Panc1 (cell line): ENCODE results near the gene NFIC. TPM values are rescaled to one million over a fixed set of nuclear protein-coding genes. Genes with fewer than 3 reads are reported as not detected.

Source experiments
- ATAC-seq: fragments of 200-7000 bp; cut with Tn5 transposase; 2 replicates; pipeline ENCODE4 v1.9.1; 2020; ENCODE audit warnings: mild to moderate bottlenecking, moderate library complexity
- BruUV-seq: library from RNA; stranded (reverse); fragments of 400-500 nt; replicated peaks from 2 replicates; lab custom pipeline; 2021; lab: Mats Ljungman, UMichigan
- CTCF ChIA-PET: fragments of 300-600 bp; sonication (Branson Sonifier 250); formaldehyde crosslinking; loops from one replicate; lab custom pipeline; 2022; ENCODE audit warnings: antibody characterized with exemption; lab: Charles Lee
- POLR2A ChIA-PET: fragments of 300-600 bp; sonication (Branson Sonifier 250); formaldehyde crosslinking; loops from one replicate; lab custom pipeline; 2022; ENCODE audit warnings: antibody characterized with exemption; lab: Charles Lee
- DNase-seq: peaks from one replicate; pipeline ENCODE4 v3.0.0-alpha.2; 2010; ENCODE audit warnings: low read depth, low spot score
- H3K27ac ChIP-seq: 2 replicates; pipeline ENCODE4 v1.5.1; 2011; ENCODE audit warnings: mild to moderate bottlenecking, low read length, inconsistent platforms
- H3K27me3 ChIP-seq: fragments of 200-500 bp; sonication (Bioruptor generic); 2 replicates; pipeline ENCODE4 v1.6.0; 2014; ENCODE audit warnings: low read length, inconsistent platforms; ENCODE audit not compliant: control insufficient read depth, insufficient read depth
- H3K36me3 ChIP-seq: fragments of 200-500 bp; sonication (Bioruptor generic); 2 replicates; pipeline ENCODE4 v1.5.1; 2014; ENCODE audit warnings: inconsistent platforms, mild to moderate bottlenecking, low read length, moderate library complexity; ENCODE audit not compliant: control insufficient read depth, insufficient read depth
- H3K4me1 ChIP-seq: 2 replicates; pipeline ENCODE4 v1.5.1; 2011; ENCODE audit warnings: inconsistent platforms, mild to moderate bottlenecking, low read length, moderate library complexity; ENCODE audit not compliant: control insufficient read depth, insufficient read depth
- H3K4me3 ChIP-seq, 2 experiments: 2 replicates each; pipeline ENCODE4 v1.5.1; 2011 to 2012; ENCODE audit warnings: low read depth in 2 of 2, low read length in 2 of 2, mild to moderate bottlenecking in 2 of 2, inconsistent platforms in 1 of 2, moderate library complexity in 1 of 2
- H3K9me3 ChIP-seq: fragments of 200-500 bp; sonication (Bioruptor generic); 2 replicates; pipeline ENCODE4 v1.5.1; 2014; ENCODE audit warnings: low read depth, mild to moderate bottlenecking, inconsistent platforms, low read length, moderate library complexity; ENCODE audit not compliant: control insufficient read depth, insufficient read depth
- POLR2AphosphoS5 ChIP-seq: IDR thresholded peaks from 2 replicates; pipeline ENCODE4 v1.6.1; 2012; ENCODE audit warnings: mild to moderate bottlenecking, low read depth, low read length, moderate library complexity
- SIN3A ChIP-seq: IDR thresholded peaks from 2 replicates; pipeline ENCODE4 v1.6.1; 2012; ENCODE audit warnings: low read depth, mild to moderate bottlenecking, low read length, moderate library complexity, borderline replicate concordance; ENCODE audit not compliant: insufficient read depth
- TCF7L2 ChIP-seq: IDR thresholded peaks from 2 replicates; pipeline ENCODE4 v1.6.1; 2011; ENCODE audit warnings: mild to moderate bottlenecking, low read depth, low read length, inconsistent platforms
- in situ Hi-C: cut with HindIII; loops from 2 replicates; pipeline ENCODE4 v1.10.0; 2016; ENCODE audit warnings: low sequenced_read_pairs, low pct_unique_long_range_greater_than_20kb
- intact Hi-C: fragments of 100-400 bp; cut with micrococcal nuclease; formaldehyde crosslinking; loops from one replicate; pipeline ENCODE4 v1.10.0; 2022; ENCODE audit not compliant: unreplicated experiment
- total RNA-seq: library from RNA; stranded (reverse); gene quantifications from one replicate; pipeline ENCODE4 v1.2.1, GENCODE V29; 2021; ENCODE audit not compliant: unreplicated experiment
- TF ChIP-seq, protein P1 (sequence below): fragments of 450-650 bp; IDR thresholded peaks from 2 replicates; pipeline ENCODE4 v1.5.1; 2017; ENCODE audit warnings: mild to moderate bottlenecking
- TF ChIP-seq, protein P2 (sequence below), 2 experiments: IDR thresholded peaks; 2 replicates each; pipeline ENCODE4 v1.6.1; 2011 to 2012; ENCODE audit warnings: low read depth in 2 of 2, control low read depth in 1 of 2, low read length in 1 of 2, mild to moderate bottlenecking in 1 of 2, moderate library complexity in 1 of 2; ENCODE audit not compliant: insufficient read depth in 1 of 2

Gene NFIC
- total RNA-seq, 1 experiment from 2014 or later: 120 TPM

DNA sequence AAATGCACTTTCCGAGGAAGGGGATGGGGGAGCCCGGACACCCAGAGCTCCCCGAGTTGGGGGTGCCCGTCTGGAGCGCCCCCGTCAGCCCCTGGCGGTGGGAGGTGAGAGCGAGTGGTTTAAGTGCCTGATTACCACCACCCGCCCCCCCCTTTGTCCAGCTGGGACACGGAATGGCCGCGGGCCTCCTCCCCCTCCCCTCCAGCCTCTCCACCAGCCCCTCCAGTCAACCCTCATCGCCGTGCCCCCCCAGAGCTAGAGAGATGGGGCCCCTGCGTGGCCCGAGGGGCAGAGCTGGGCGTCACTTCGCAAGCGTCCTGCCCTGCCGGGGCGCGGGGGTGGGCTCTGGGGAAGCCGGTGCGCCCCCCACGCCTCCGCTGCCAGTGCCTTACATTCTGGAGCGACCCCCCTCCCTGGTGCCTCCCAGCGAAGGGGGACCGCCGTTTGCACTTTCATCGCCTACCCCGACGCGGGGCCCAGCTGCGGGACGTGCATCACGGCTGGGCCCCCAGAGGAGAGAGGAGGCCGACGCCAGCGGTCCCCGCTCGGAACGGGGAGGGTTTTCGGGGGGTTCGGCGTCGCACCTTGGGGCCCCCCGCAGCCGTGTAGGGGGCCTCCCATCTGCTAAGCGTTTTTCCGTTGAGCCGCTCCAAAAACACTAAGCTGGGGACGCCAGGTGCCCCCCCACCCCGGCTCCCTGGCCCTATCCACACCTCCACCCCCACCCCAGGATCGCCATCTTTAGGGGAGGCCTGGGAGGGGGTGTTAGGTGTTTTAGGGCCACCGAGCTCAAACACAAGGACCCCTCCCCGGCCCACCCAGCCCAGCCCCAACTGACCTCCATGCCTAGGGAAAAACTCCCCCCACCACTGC is 97.6 kb downstream of the NFIC start:
- intact Hi-C loops: no loop called here
- ATAC-seq (no peak), DNase-seq (no peak)
- Histone ChIP-seq H3K27ac (no peak overlapping the region), H3K36me3 (no peaks in the 10 kb centered on the region), H3K9me3 (no peaks in the 10 kb centered on the region), H3K27me3 (no peaks in the 10 kb centered on the region), H3K4me1 (peaks cover 3% of the 10 kb centered on the region; the same call in 1 of the 2 replicates), H3K4me3 (no peak overlapping the region)
- in situ Hi-C loops: no loop called here
- no peak for TF ChIP-seq TCF7L2
- TF ChIP-seq SIN3A: no peak
- TF ChIP-seq, protein P1, sequence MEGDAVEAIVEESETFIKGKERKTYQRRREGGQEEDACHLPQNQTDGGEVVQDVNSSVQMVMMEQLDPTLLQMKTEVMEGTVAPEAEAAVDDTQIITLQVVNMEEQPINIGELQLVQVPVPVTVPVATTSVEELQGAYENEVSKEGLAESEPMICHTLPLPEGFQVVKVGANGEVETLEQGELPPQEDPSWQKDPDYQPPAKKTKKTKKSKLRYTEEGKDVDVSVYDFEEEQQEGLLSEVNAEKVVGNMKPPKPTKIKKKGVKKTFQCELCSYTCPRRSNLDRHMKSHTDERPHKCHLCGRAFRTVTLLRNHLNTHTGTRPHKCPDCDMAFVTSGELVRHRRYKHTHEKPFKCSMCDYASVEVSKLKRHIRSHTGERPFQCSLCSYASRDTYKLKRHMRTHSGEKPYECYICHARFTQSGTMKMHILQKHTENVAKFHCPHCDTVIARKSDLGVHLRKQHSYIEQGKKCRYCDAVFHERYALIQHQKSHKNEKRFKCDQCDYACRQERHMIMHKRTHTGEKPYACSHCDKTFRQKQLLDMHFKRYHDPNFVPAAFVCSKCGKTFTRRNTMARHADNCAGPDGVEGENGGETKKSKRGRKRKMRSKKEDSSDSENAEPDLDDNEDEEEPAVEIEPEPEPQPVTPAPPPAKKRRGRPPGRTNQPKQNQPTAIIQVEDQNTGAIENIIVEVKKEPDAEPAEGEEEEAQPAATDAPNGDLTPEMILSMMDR: no peak
- TF ChIP-seq POLR2AphosphoS5: no peak
- TF ChIP-seq, protein P2, sequence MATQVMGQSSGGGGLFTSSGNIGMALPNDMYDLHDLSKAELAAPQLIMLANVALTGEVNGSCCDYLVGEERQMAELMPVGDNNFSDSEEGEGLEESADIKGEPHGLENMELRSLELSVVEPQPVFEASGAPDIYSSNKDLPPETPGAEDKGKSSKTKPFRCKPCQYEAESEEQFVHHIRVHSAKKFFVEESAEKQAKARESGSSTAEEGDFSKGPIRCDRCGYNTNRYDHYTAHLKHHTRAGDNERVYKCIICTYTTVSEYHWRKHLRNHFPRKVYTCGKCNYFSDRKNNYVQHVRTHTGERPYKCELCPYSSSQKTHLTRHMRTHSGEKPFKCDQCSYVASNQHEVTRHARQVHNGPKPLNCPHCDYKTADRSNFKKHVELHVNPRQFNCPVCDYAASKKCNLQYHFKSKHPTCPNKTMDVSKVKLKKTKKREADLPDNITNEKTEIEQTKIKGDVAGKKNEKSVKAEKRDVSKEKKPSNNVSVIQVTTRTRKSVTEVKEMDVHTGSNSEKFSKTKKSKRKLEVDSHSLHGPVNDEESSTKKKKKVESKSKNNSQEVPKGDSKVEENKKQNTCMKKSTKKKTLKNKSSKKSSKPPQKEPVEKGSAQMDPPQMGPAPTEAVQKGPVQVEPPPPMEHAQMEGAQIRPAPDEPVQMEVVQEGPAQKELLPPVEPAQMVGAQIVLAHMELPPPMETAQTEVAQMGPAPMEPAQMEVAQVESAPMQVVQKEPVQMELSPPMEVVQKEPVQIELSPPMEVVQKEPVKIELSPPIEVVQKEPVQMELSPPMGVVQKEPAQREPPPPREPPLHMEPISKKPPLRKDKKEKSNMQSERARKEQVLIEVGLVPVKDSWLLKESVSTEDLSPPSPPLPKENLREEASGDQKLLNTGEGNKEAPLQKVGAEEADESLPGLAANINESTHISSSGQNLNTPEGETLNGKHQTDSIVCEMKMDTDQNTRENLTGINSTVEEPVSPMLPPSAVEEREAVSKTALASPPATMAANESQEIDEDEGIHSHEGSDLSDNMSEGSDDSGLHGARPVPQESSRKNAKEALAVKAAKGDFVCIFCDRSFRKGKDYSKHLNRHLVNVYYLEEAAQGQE (IDR thresholded peaks at IDR 0.05; ENCODE audit: insufficient read depth in 1 of 2, low read depth in 2 of 2, low read length in 1 of 2): no peak
- ChIA-PET CTCF (interaction anchor here (0.6 kb wide), 1 partner anchor 900 kb away, joined by 5 read pairs; no protein-coding TSS in a partner anchor), POLR2A (no interaction called here)
- no TSS peak for BruUV-seq

DNA sequence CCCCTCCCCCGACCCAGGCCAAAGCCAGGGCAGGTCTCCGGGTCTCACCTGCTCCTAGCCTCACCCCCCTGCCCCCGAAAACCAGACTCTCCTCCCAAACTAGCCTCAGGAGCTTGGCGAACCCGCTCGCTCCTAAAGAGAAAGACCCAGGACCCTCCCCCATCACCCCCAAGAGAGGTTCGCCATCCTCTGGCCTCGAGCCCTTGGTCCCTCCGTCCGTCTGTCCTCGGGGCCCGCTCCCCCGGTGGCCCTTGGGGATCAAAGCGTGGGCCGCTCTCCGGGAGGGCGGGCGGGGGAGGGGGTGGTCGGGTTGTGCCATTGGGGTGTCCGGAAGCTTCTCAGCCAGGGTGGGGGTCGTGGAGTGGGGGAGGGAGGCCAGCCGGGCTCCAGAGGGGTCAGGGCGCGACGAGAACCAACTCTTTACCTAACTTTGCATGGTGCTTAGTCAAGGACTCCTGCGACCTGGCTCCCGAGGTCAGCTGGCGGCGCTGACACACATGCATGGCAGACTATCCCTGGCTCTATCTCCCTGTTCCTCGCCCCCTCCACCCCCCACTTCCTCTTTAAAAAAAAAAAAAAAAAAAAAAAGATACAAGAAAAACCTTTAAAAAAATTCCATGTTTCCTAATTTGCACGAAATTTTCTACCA is 98.3 kb downstream of the NFIC start:
- TF ChIP-seq POLR2AphosphoS5 (no peak), TCF7L2 (no peak), SIN3A (no peak)
- TF ChIP-seq, protein P1: no peak
- TF ChIP-seq, protein P2 (IDR thresholded peaks at IDR 0.05; ENCODE audit: insufficient read depth in 1 of 2, low read depth in 2 of 2, low read length in 1 of 2): no peak
- BruUV-seq: no TSS peak
- ChIA-PET POLR2A (no interaction called here), CTCF (interaction anchor here (0.7 kb wide), 2 partner anchors 34 to 119 kb away, joined by 4 to 9 read pairs; no protein-coding TSS in a partner anchor)
- in situ Hi-C loops: no loop called here
- Histone ChIP-seq H3K27me3 (no peaks in the 10 kb centered on the region), H3K36me3 (no peaks in the 10 kb centered on the region), H3K4me3 (no peak overlapping the region), H3K27ac (no peak overlapping the region), H3K4me1 (no peaks in the 10 kb centered on the region), H3K9me3 (no peaks in the 10 kb centered on the region)
- no peak for ATAC-seq
- no peak for DNase-seq
- intact Hi-C loops: no loop called here
